ENCODE data around the gene ZDHHC8. TPM values are rescaled to one million over a fixed set of nuclear protein-coding genes. Genes with fewer than 3 reads are reported as not detected.

ZDHHC8 gene
- total RNA-seq, 2 donors from 2014 or later = 20.0 to 21.4 TPM

DNA sequence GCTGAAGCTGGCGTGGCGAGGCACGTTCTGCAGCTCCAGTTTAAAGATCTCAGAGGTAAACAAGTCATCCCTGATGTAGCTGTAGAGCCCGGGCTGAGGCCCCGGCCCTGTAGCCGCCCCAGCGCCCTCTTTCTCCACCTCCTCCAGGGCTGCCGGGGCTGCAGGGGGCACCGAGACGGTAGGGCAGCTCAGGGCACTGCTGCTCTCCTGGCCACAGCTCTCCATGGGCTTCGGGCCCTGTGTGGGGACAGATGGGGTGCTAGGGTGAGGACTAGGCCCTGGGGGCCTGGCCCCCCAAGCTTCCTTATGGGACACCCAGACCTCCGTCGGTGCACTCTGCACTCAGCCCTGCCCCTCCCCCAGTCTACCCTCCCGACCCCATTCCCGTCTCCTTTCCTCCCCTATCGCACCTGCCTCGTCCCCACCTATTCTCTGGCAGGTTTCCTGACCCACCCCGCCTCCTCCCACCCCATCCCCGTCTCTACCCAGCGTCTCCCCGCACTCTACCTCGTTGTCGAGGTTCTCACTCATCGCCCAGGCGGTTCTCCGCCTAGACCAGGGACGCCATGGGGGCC, 15.1 kb upstream of the ZDHHC8 start:
- TF ChIP-seq, protein P1, sequence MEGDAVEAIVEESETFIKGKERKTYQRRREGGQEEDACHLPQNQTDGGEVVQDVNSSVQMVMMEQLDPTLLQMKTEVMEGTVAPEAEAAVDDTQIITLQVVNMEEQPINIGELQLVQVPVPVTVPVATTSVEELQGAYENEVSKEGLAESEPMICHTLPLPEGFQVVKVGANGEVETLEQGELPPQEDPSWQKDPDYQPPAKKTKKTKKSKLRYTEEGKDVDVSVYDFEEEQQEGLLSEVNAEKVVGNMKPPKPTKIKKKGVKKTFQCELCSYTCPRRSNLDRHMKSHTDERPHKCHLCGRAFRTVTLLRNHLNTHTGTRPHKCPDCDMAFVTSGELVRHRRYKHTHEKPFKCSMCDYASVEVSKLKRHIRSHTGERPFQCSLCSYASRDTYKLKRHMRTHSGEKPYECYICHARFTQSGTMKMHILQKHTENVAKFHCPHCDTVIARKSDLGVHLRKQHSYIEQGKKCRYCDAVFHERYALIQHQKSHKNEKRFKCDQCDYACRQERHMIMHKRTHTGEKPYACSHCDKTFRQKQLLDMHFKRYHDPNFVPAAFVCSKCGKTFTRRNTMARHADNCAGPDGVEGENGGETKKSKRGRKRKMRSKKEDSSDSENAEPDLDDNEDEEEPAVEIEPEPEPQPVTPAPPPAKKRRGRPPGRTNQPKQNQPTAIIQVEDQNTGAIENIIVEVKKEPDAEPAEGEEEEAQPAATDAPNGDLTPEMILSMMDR (IDR thresholded peaks at IDR 0.05) = no peak
- TF ChIP-seq POLR2A (IDR thresholded peaks at IDR 0.05) = no peak
- no peaks in the 10 kb centered on the region for H3K27me3 ChIP-seq
- H3K36me3 ChIP-seq (replicated peaks in 1 of 2; ENCODE audit: insufficient read depth in 1 of 2, low read depth in 2 of 2) = peaks cover 0 to 8% of the 10 kb centered on the region in 2 donors
- H3K27ac ChIP-seq = peak overlapping the region; percentile 66 to 93 (median 88)
- 3 to 4% methylated on average over 10 to 27 of the region's 27 CpGs for WGBS, 2 donors
- intact Hi-C loops (cut with DNase I) = no loop called here
- peak in 3 of 4 donors; percentile 36 to 58 (median 38) for DNase-seq
- peak overlapping the region; percentile 47 to 92 for H3K4me3 ChIP-seq
- no peaks in the 10 kb centered on the region for H3K9me3 ChIP-seq
- H3K4me1 ChIP-seq = peaks cover 60% of the 10 kb centered on the region
- ATAC-seq = no peak

- H3K27ac ChIP-seq = peak within 1 kb of the TSS; percentile 66 to 93 (median 88)
- peaks cover 55% of the 10 kb centered on the region for H3K4me1 ChIP-seq
- no peaks in the 10 kb centered on the region for H3K9me3 ChIP-seq
- ATAC-seq (peak; percentile 95), DNase-seq (peak; percentile 98 to 99 (median 98))
- H3K27me3 ChIP-seq = no peaks in the 10 kb centered on the region
- peak within 1 kb of the TSS; percentile 47 to 92 for H3K4me3 ChIP-seq
- 0% methylated on average over 3 to 87 of the region's 88 CpGs for WGBS, 2 donors
- TF ChIP-seq POLR2A (IDR thresholded peaks at IDR 0.05) = peak; percentile 65 to 78 (median 69)
- TF ChIP-seq, protein P1 (IDR thresholded peaks at IDR 0.05) = peak in 3 of 7 experiments; percentile 22 to 41 (median 32)
- peaks cover 0 to 8% of the 10 kb centered on the region in 2 donors for H3K36me3 ChIP-seq (replicated peaks in 1 of 2; ENCODE audit: insufficient read depth in 1 of 2, low read depth in 2 of 2)
- intact Hi-C loops (cut with DNase I) = no loop called here
Observed at GRCh38 chr22:20116951-20117632, 14.5 kb upstream of the ZDHHC8 start, which contains the start of gene TRMT2A. Gene TRMT2A, minus strand, starts transcription at chr22:20117226. Its CDS starts 320 bp downstream, at chr22:20116906.

GRCh38 chr22:20117633-20118299, 13.8 kb upstream of the ZDHHC8 start:
- DNase-seq (peak in 2 of 4 donors; percentile 28 to 43), ATAC-seq (peak; percentile 22)
- peak overlapping the region; percentile 38 to 82 for H3K4me3 ChIP-seq
- peaks cover 0 to 8% of the 10 kb centered on the region in 2 donors for H3K36me3 ChIP-seq (replicated peaks in 1 of 2; ENCODE audit: insufficient read depth in 1 of 2, low read depth in 2 of 2)
- H3K27me3 ChIP-seq = no peaks in the 10 kb centered on the region
- intact Hi-C loops (cut with DNase I) = no loop called here
- WGBS, 2 donors = 0 to 1% methylated on average over 8 to 41 of the region's 66 CpGs
- H3K4me1 ChIP-seq = peaks cover 48% of the 10 kb centered on the region
- H3K9me3 ChIP-seq = no peaks in the 10 kb centered on the region
- TF ChIP-seq, protein P1 (IDR thresholded peaks at IDR 0.05) = no peak
- no peak for TF ChIP-seq POLR2A (IDR thresholded peaks at IDR 0.05)
- peak overlapping the region; percentile 50 to 93 (median 78) for H3K27ac ChIP-seq

GRCh38 chr22:20118300-20119020, 13.1 kb upstream of the ZDHHC8 start:
- H3K36me3 ChIP-seq (replicated peaks in 1 of 2; ENCODE audit: insufficient read depth in 1 of 2, low read depth in 2 of 2) = peaks cover 0 to 8% of the 10 kb centered on the region in 2 donors
- no peaks in the 10 kb centered on the region for H3K27me3 ChIP-seq
- ATAC-seq (no peak), DNase-seq (no peak)
- peaks cover 41% of the 10 kb centered on the region for H3K4me1 ChIP-seq
- H3K27ac ChIP-seq = peak overlapping the region in 2 of 4 donors; percentile 87 to 93
- H3K9me3 ChIP-seq = no peaks in the 10 kb centered on the region
- 21 to 26% methylated on average over 8 of the region's 8 CpGs for WGBS, 2 donors
- TF ChIP-seq, protein P1 (IDR thresholded peaks at IDR 0.05) = no peak
- TF ChIP-seq POLR2A (IDR thresholded peaks at IDR 0.05) = no peak
- peak overlapping the region; percentile 38 to 82 for H3K4me3 ChIP-seq
- intact Hi-C loops (cut with DNase I) = no loop called here
